ENCODE data around the gene STAMBPL1.
"Not testable (repeated sequence)": the region's sequence is repeated elsewhere in the genome, so short reads cannot be mapped to it uniquely, and the experiment has no call there.

Gene STAMBPL1

GRCh38 chr10:88858491-88858890, 21.6 kb upstream of the STAMBPL1 start:
- DNase-seq = no peak

GRCh38 chr10:88861036-88861435, 19.0 kb upstream of the STAMBPL1 start:
- no peak for DNase-seq

- no peak for DNase-seq
These were observed 14.7 kb upstream of the STAMBPL1 start for GRCh38 chr10:88865281-88865876.

GRCh38 chr10:88866454-88866853, 13.6 kb upstream of the STAMBPL1 start:
- DNase-seq = no peak

GRCh38 chr10:88870089-88870488, 10.0 kb upstream of the STAMBPL1 start:
- no peak for DNase-seq

GRCh38 chr10:88873757-88874156, 6.3 kb upstream of the STAMBPL1 start:
- DNase-seq = no peak

- no peak for DNase-seq
These were observed 5.8 kb upstream of the STAMBPL1 start for GRCh38 chr10:88874281-88874680.

- no peak for DNase-seq
These were observed 5.0 kb upstream of the STAMBPL1 start for GRCh38 chr10:88875081-88875480.

GRCh38 chr10:88877298-88877697, 2.7 kb upstream of the STAMBPL1 start:
- no peak for DNase-seq

GRCh38 chr10:88880282-88881076, 434 bp downstream of the STAMBPL1 start:
- peak; percentile 64 for DNase-seq

GRCh38 chr10:88881320-88881719, 1.3 kb downstream of the STAMBPL1 start:
- no peak for DNase-seq

GRCh38 chr10:88881922-88882645, 2.0 kb downstream of the STAMBPL1 start:
- DNase-seq = no peak

- not testable (repeated sequence) for DNase-seq
These were observed 2.8 kb downstream of the STAMBPL1 start for GRCh38 chr10:88882646-88883447.

GRCh38 chr10:88883448-88883809, 3.4 kb downstream of the STAMBPL1 start:
- DNase-seq = no peak

GRCh38 chr10:88886557-88886956, 6.5 kb downstream of the STAMBPL1 start:
- DNase-seq = no peak

- no peak for DNase-seq
These were observed 8.9 kb downstream of the STAMBPL1 start for GRCh38 chr10:88888810-88889445.

GRCh38 chr10:88889559-88890337, 9.7 kb downstream of the STAMBPL1 start:
- no peak for DNase-seq

GRCh38 chr10:88890681-88891381, 10.8 kb downstream of the STAMBPL1 start:
- DNase-seq = no peak

- no peak for DNase-seq
These were observed 12.3 kb downstream of the STAMBPL1 start for GRCh38 chr10:88892222-88892967.

- no peak for DNase-seq
These were observed 13.6 kb downstream of the STAMBPL1 start for GRCh38 chr10:88893611-88894010.

Measured in activated effector memory CD4-positive, alpha-beta T cell treated with Interleukin-2 at 50 U/mL for 16 hours (primary cell).